ENCODE measurements around the gene WIZ.
"Not testable (repeated sequence)": the region's sequence is repeated elsewhere in the genome, so short reads cannot be mapped to it uniquely, and the experiment has no call there.

WIZ gene

GRCh38 chr19:15428956-15429824 lies 20.6 kb downstream of the WIZ start:
- DNase-seq, result no peak

GRCh38 chr19:15427991-15428471 lies 21.7 kb downstream of the WIZ start:
- DNase-seq, result no peak

- no peak for DNase-seq
These were observed 22.4 kb downstream of the WIZ start for GRCh38 chr19:15427350-15427700.

- no peak for DNase-seq
These were observed 23.0 kb downstream of the WIZ start for GRCh38 chr19:15426485-15427349.

- no peak for DNase-seq
These were observed 24.3 kb downstream of the WIZ start for GRCh38 chr19:15425321-15425950.

GRCh38 chr19:15424692-15425272 lies 25.0 kb downstream of the WIZ start:
- DNase-seq, result no peak

- DNase-seq, result no peak
These were observed 25.6 kb downstream of the WIZ start for GRCh38 chr19:15424121-15424520.

- DNase-seq, result no peak
These were observed 26.6 kb downstream of the WIZ start for GRCh38 chr19:15423130-15423529.

GRCh38 chr19:15422296-15423075 lies 27.3 kb downstream of the WIZ start:
- DNase-seq, result no peak

GRCh38 chr19:15421721-15422260 lies 28.0 kb downstream of the WIZ start:
- no peak for DNase-seq

- DNase-seq, result no peak
These were observed 28.5 kb downstream of the WIZ start for GRCh38 chr19:15421136-15421695.

- DNase-seq, result no peak
These were observed 30.2 kb downstream of the WIZ start for GRCh38 chr19:15419413-15420025.

GRCh38 chr19:15418579-15419412 lies 31.0 kb downstream of the WIZ start, which contains the start of gene AKAP8L:
Gene AKAP8L, minus strand, starts transcription at chr19:15418988. Its CDS starts 65 bp downstream, at chr19:15418923.
- DNase-seq, result peak; percentile 100

GRCh38 chr19:15418231-15418578 lies 31.6 kb downstream of the WIZ start:
- DNase-seq, result no peak

- DNase-seq, result no peak
These were observed 32.1 kb downstream of the WIZ start for GRCh38 chr19:15417699-15418098.

GRCh38 chr19:15412832-15413231 lies 36.9 kb downstream of the WIZ start:
- no peak for DNase-seq

- not testable (repeated sequence) for DNase-seq
These were observed 38.4 kb downstream of the WIZ start for GRCh38 chr19:15411351-15411750.

GRCh38 chr19:15404780-15405211 lies 45.0 kb downstream of the WIZ start:
- DNase-seq, result no peak

- no peak for DNase-seq
These were observed 45.5 kb downstream of the WIZ start for GRCh38 chr19:15404097-15404779.
